ENCODE data around the gene MYOG.

Gene MYOG

DNA sequence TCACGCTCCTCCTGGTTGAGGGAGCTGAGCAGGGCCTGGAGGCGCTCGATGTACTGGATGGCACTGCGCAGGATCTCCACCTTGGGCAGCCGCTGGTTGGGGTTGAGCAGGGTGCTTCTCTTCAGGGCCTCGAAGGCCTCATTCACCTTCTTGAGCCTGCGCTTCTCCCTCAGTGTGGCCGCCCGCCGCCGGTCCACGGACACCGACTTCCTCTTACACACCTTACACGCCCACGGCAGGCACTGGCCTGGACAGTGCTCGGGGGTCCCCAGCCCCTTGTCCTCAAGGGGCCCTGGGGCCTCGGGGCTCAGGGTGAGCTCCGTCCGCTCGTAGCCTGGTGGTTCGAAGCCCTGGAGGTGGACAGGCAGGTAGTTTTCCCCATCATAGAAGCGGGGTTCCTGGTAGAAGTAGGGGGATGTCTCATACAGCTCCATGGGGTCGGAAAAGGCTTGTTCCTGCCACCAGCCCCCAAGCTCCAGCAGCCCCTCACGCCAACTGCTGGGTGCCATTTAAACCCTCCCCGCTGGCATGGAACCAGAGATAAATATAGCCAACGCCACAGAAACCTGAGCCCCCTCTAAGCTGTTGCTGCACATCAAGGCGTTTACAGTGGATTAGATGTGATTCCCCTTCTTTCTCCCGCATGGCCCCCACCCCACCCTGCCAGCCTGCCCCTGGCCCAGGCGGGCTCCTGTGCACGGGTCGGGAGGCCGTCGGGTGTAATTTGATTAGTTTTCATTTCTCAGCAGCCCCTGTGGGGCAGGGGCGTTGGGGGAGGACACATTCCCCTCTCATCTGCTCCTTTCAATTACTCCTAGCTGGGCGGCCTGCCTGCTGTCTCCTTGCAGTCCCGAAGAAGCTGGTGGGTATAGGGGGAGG is at the start of gene MYOG:
Gene MYOG, minus strand, starts transcription at position 485 of the 879 bp plus-strand sequence. Its CDS starts 51 bp downstream, at position 434.
- no peak for DNase-seq

DNA sequence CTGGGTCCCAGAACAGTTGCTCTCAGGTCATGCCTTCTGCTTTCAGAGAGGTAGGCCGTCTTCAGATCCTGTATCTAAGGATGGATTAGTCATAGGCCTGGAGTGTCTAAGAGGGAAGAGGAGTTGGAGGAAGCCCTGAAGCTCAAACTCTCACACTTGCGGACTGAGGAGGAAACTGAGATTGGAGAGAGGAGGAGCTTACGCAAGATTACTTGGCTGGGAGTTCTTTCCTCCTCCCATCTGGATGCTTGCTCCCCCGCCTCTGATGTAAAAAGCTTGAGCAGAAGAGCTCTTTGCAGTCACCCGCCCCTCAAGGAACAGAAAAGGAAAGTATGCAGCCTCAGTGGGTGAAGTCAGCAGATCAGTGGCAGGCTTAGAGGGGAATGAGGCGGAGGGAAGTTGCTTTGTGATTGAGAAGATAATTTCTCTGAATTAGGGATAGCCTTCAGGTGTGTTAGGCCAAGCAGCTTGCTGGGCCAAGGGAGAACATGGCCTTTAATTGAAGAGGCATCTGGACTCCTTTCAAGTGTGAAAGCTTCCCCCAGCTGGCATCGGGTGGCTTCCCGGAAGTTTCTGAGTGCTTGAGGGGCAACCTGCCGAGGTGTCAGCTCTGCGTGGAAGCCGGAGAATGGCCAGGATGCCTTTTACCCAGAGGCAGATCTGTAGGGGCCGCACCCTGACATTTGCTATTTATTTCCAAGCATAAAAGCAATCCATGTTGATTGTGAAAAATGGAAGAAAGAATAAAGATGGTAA is 48.3 kb upstream of the MYOG start:
- DNase-seq: no peak

DNA sequence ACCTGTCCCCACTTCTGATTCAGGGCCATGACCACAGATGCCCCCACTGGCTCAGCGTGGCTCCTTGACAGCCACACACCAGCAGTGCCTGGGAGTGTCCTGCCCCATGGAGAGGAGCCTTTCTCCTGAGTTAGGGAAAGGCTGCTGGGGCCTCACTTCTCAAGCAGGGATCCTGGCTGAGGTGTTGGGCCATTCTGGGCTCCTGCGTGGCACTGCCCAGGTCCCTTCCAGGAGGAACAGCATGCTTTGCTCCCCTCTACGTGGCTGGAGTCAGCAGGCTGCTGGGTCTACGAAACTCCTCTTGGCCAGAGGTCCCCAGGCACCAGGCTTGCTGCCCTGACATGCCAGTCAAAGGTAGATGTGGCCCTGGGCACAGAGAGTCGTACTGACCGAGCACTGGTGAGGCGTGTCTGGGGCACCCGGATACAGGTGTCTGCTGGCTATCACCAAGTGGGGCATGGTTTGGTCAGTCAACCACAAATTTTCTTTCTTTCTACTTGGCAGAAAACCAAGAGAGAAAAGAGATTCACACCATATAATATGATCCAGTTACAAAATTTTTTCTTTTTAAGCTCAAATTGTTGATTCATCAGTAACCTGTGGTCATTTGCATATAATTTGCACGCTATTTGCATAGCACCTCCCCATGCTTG is 45.9 kb upstream of the MYOG start:
- peak in 1 of 2 donors; percentile 7 for DNase-seq

GRCh38 chr1:203130358-203130985 is 44.7 kb upstream of the MYOG start:
- DNase-seq: peak in 1 of 2 donors; percentile 5

DNA sequence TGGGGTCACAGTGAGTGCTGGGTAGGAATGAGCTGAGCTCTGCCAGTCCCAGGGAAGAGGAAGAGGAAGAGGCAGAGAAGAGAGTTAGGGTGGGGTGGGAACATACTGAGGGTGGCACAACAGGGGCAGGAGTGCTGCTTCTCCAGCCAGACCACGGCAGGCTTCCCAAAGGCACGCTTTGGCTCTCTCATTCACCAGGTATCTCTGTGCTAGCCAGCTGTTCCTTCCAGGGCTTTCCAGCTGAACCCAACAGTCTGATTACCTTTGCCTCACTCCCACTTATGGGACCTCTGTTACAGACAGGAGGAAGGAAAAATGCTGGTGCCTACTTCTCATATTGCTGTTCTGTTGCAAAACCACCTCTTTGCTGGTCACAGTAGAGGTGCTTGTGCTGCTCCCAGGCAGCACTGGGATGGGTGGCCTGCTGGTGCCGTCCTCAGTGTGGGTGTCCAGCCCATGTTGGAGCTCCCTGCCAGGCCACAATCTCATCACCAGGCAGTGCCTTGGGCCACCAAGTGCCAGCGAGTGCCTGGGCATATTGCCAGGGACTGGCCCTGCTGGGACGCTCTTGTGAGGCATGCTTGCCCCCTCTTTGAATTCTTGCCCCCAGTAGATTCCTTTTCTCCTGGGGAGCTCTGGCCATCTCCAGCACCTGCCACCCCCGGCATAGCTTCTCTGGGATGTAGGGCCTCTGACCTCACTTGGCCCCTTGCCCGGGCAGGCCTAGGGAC is 43.9 kb upstream of the MYOG start:
- peak in 1 of 2 donors; percentile 10 for DNase-seq

DNA sequence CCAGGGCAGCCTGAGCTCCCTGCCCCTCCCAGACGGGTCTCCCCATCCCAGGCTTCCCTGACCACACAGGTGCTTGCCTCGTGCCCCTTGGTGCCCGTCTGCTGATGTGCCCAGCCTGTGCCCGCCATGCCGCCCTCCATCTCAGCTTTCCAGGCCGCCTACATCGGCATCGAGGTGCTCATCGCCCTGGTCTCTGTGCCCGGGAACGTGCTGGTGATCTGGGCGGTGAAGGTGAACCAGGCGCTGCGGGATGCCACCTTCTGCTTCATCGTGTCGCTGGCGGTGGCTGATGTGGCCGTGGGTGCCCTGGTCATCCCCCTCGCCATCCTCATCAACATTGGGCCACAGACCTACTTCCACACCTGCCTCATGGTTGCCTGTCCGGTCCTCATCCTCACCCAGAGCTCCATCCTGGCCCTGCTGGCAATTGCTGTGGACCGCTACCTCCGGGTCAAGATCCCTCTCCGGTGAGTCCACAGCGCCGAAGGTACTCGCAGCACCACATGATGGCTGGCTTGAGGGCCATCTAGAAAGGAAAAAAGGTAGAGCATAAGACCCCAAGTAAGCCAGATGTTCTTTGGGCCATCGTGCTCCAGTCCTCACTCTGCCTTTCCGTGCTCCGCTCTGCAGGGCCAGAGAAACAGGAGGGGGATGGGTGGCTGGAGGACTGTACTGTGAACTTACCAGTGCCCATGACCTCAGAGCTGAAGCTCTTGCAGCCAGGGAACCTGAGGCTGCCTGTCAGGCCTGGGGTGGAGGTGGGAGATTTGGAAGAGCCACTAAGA is 43.1 kb upstream of the MYOG start:
- DNase-seq: peak in 1 of 2 donors; percentile 5

DNA sequence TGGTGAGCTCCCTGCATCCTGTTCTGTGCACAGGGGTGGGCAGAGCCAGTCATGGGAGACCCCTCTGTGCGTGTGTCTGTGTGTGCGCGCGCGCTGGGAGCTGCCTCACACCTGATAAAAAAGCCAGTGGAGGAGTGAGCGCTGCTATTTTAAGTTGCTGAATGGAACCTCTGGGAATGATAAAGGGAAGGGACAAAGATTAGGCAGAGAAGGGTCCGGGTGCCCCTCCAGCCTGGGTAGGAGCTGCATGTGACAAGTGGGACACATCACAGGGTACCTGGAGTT is 42.6 kb upstream of the MYOG start:
- no peak for DNase-seq

DNA sequence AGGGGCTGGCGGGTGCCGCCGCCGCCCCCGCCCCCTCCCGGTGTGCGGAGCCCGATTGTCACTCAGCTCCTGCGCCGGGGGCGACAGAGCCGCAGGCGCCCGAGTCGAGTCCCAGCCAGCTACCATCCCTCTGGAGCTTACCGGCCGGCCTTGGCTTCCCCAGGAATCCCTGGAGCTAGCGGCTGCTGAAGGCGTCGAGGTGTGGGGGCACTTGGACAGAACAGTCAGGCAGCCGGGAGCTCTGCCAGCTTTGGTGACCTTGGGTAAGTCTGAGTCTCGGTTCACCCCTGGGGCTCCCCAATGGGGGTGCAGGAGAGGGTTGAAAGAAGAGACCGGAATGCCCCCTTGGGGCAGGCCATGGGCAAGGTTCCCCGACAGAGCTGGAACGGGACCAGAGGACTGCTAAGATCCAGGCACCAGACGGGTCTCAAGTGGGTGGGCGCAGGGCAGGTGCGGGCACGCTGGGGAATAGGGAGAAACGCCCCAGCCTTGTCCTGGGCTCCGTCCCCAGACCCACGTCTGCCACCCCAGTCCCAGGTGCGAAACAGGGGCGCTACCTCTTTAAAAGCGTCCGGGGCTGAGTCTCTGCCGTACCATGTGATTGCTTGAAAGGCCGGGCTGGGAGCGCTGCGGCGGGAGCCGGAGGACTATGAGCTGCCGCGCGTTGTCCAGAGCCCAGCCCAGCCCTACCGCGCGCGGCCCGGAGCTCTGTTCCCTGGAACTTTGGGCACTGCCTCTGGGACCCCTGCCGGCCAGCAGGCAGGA is 42.0 kb upstream of the MYOG start, which contains the start of gene ADORA1:
Gene ADORA1, plus strand, starts transcription at position 61 of the 765 bp plus-strand sequence. CDS start 1,116 bp downstream, outside the sequence.
- no peak for DNase-seq

DNA sequence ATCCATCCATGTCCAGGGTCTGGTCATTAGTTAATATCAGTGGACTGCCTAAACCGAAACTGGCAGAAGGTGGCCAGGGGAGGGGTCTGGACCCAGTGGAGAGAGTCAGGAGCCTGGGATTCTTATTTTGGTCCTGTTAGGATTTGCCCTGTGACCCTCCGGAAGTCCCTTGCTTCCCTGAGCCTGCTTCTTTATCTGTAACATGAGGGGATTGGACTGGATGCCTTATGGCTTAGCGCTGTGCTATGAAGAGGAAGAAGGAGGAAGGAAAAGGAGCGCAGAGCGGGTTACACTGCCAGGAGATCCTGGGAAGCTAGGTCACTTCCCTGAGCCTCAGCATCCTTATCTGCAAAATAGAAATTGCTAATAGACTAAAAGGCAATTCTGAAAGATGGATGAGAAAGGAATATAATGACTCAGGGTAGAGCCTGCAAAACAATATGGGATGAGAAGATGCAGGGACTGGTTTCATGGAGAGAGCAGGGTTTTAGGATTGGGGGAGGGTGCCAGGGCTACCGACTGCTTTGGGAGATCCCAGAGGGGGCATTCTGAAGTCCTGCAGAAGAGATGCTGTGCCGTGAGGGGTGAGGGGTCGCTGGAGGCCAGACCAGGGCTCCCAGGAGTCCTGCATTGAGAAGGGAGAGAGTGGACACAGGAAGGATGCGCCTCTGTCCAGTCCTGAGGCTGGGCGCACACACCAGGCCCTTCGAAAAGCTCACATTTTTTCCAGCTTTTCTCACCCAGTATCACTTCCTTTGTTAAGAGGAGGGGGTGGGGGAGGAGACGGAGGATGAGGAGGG is 41.3 kb upstream of the MYOG start:
- no peak for DNase-seq

DNA sequence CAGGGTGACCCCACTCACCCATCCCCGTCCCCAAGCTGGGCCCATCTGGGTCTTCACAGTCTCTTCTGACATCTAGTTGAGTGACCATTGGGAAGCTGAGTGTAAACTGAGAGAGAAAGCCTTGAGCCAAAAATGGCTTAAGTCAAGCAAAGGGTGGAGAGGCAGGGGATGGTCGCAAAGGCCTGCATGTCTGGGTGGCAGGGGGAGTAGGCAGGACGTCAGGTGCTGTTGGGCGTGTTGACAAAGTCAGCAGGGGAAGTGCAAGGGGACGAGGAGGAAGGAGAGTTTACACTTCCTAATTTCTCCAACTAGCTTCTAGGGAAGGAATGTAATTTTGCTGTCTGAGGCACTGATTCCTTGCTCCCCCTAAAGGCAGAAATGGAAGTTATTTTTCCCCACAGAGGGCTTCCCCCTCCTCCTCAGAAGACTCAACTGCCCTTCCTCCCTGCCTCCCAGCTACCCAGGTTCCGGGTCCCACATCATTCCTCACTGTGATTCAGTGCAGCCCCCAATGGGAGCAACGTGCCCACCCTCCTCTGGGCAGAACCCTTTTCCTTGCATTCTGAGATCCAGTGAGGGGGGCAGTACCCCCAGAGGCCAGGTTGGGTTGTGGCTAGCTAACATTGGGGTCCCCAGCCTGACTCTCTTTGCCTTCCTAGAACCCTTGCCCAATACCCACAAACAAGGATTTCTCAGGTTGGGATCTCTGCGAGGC is 40.5 kb upstream of the MYOG start:
- no peak for DNase-seq

DNA sequence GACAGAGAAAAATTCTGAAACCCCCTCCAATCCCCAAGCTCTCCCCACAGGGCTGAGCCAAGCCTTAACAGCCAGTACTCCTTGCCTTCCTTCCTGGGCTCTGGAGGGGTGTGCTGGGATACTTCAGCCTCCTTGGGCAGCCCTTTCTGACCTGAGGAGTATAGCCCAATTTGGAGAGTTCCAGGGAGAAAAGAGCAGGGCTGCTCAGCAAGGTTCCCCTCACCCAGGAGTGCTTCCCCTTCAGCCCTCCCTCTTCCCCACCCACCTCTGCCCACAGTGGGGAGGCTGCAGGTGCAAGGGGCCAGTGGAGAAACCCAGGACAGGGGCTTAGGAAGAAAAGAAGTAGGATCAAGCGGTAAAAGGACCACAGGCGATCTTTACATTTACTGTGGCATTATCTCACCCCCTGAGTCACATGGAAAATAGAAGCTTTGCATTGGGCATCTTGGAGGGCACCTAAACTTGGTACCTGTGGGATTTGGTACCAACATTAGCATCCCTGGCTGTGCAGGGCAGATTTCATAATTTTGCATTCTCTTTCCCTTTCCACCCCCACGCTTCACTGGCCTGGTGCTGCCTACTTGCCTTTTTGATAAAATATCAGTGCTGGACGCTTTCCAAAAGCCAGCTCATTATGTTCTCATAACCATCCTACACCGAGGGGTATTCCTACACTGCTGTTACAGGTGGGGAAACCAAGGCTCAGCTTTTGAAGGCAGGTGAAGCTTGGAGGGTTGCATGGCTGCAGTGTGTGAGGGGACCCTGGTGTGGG is 38.9 kb upstream of the MYOG start:
- no peak for DNase-seq

- no peak for DNase-seq
These were observed 38.2 kb upstream of the MYOG start for GRCh38 chr1:203124011-203124410.

DNA sequence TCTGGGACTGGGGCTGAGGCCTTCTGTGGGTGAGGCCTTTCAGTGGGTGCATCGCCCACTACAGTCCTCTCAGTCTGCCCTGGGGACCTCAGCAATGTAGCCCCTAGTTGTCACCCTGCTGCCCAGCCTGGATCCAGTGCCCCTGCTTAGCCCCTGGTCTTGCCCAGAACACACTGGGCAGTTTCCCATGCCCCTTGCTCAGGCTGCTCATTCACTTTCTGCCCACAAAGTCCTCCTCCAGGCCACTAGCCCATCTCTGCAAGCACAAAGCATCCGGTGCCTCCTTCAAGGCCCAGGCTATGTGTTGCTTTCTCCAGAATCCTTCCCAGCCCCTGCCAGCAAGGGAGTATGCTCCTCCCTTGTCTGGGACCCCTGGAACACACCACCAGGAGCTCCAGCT is 36.3 kb upstream of the MYOG start:
- no peak for DNase-seq

- DNase-seq: no peak
These were observed 35.6 kb upstream of the MYOG start for GRCh38 chr1:203121186-203122015.

- DNase-seq: no peak
These were observed 34.7 kb upstream of the MYOG start for GRCh38 chr1:203120325-203121153.
